ENCODE measurements around the gene ZNF385A. TPM values are rescaled to one million over a fixed set of nuclear protein-coding genes. Genes with fewer than 3 reads are reported as not detected.
A peak's percentile ranks its signal among the peaks of the same experiment; 100 is the strongest.

Gene ZNF385A
- total and polyA plus RNA-seq, 9 of the 15 experiments (the other 6 are each of a cell fraction or from before 2014, with no cell fraction given), result 1.0 to 111 (median 7.7) TPM

DNA sequence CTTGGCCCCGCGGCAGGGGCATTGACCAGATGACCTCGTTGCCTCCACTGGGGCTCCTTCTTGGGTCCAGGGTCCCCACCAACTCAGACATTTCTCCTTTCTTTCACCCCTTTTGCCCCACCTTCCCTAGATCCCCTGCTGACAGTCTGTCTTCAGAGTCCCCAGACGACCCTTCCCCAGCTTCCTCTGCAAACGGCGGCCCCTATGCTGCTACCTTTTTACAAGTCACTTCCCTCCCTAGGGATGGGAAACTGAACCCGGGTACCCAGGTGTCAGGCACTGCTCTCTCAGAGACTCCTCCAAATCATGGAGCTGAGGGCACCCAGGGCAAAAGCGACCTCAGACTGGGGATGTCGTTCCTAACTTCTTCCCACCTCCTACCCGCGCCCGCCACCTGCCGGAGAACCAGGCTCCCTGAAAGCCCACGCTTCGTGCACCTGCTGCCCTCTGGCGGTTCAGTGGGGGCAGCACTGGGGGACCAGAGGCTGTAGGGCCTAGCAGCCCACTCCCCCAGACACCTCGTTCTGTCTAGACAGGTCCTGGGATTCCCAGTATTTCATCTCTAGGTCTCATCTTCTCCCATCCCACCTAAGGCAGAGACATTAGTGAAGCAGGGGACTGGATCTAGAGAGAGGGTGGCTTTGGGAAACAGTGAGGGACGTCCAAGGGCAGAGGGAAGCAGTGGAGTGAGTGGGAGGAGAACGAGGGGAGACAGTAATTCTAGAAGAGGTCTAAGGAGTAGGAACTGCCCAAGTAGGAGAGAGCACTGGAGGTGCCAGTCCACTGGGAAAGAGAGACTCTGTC lies 4.9 kb downstream of the ZNF385A start (continued):
- TF ChIP-seq, protein P1, sequence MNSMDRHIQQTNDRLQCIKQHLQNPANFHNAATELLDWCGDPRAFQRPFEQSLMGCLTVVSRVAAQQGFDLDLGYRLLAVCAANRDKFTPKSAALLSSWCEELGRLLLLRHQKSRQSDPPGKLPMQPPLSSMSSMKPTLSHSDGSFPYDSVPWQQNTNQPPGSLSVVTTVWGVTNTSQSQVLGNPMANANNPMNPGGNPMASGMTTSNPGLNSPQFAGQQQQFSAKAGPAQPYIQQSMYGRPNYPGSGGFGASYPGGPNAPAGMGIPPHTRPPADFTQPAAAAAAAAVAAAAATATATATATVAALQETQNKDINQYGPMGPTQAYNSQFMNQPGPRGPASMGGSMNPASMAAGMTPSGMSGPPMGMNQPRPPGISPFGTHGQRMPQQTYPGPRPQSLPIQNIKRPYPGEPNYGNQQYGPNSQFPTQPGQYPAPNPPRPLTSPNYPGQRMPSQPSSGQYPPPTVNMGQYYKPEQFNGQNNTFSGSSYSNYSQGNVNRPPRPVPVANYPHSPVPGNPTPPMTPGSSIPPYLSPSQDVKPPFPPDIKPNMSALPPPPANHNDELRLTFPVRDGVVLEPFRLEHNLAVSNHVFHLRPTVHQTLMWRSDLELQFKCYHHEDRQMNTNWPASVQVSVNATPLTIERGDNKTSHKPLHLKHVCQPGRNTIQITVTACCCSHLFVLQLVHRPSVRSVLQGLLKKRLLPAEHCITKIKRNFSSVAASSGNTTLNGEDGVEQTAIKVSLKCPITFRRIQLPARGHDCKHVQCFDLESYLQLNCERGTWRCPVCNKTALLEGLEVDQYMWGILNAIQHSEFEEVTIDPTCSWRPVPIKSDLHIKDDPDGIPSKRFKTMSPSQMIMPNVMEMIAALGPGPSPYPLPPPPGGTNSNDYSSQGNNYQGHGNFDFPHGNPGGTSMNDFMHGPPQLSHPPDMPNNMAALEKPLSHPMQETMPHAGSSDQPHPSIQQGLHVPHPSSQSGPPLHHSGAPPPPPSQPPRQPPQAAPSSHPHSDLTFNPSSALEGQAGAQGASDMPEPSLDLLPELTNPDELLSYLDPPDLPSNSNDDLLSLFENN (IDR thresholded peaks at IDR 0.05; ENCODE audit: low read depth in 2 of 2, low read length in 2 of 2), result 0 out of 4 replicates have a peak, but pooled peaks of 1 of the 2 experiments have one; percentile 53
- no peak for TF ChIP-seq ZNF217 (CRISPR knock-in tag; IDR thresholded peaks at IDR 0.05)
- TF ChIP-seq ZNF77 (CRISPR knock-in tag; IDR thresholded peaks at IDR 0.05), result no peak
- TF ChIP-seq, protein P2, sequence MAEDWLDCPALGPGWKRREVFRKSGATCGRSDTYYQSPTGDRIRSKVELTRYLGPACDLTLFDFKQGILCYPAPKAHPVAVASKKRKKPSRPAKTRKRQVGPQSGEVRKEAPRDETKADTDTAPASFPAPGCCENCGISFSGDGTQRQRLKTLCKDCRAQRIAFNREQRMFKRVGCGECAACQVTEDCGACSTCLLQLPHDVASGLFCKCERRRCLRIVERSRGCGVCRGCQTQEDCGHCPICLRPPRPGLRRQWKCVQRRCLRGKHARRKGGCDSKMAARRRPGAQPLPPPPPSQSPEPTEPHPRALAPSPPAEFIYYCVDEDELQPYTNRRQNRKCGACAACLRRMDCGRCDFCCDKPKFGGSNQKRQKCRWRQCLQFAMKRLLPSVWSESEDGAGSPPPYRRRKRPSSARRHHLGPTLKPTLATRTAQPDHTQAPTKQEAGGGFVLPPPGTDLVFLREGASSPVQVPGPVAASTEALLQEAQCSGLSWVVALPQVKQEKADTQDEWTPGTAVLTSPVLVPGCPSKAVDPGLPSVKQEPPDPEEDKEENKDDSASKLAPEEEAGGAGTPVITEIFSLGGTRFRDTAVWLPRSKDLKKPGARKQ (CRISPR knock-in tag; IDR thresholded peaks at IDR 0.05), result no peak
- TF ChIP-seq RHOXF2B (CRISPR knock-in tag; conservative IDR thresholded peaks at IDR 0.05), result no peak
- no peak for TF ChIP-seq RUNX1 (IDR thresholded peaks at IDR 0.05; ENCODE audit: low read depth)
- no peak for TF ChIP-seq GTF2F1 (IDR thresholded peaks at IDR 0.05; ENCODE audit: low read depth, low read length)
- no peak for TF ChIP-seq HMG20B (CRISPR knock-in tag; IDR thresholded peaks at IDR 0.05)
- TF ChIP-seq, protein P3, sequence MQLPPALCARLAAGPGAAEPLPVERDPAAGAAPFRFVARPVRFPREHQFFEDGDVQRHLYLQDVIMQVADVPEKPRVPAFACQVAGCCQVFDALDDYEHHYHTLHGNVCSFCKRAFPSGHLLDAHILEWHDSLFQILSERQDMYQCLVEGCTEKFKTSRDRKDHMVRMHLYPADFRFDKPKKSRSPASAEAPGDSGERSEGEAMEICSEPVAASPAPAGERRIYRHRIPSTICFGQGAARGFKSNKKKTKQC (CRISPR knock-in tag; IDR thresholded peaks at IDR 0.05), result no peak
- peak; percentile 98 for TF ChIP-seq XRCC5 (IDR thresholded peaks at IDR 0.05; ENCODE audit: low read depth, low read length)
- no peak for TF ChIP-seq NUFIP1 (IDR thresholded peaks at IDR 0.05; ENCODE audit: partially characterized antibody)
- TF ChIP-seq MTA3 (IDR thresholded peaks at IDR 0.05; ENCODE audit: borderline replicate concordance), result peak; percentile 64
- no peak for TF ChIP-seq KLF1 (tag; IDR thresholded peaks at IDR 0.05)
- TF ChIP-seq KDM2B (CRISPR knock-in tag; IDR thresholded peaks at IDR 0.05), result no peak
- TF ChIP-seq FOXK1 (CRISPR knock-in tag; IDR thresholded peaks at IDR 0.05; ENCODE audit: borderline replicate concordance), result 0 out of 2 replicates have a peak, but pooled peaks have one; percentile 6
- TF ChIP-seq, protein P4, sequence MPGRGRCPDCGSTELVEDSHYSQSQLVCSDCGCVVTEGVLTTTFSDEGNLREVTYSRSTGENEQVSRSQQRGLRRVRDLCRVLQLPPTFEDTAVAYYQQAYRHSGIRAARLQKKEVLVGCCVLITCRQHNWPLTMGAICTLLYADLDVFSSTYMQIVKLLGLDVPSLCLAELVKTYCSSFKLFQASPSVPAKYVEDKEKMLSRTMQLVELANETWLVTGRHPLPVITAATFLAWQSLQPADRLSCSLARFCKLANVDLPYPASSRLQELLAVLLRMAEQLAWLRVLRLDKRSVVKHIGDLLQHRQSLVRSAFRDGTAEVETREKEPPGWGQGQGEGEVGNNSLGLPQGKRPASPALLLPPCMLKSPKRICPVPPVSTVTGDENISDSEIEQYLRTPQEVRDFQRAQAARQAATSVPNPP (IDR thresholded peaks at IDR 0.05; ENCODE audit: borderline replicate concordance, insufficient read depth, insufficient read length), result no peak
- TF ChIP-seq PRMT5 (CRISPR knock-in tag; IDR thresholded peaks at IDR 0.05), result no peak
- TF ChIP-seq, protein P5, sequence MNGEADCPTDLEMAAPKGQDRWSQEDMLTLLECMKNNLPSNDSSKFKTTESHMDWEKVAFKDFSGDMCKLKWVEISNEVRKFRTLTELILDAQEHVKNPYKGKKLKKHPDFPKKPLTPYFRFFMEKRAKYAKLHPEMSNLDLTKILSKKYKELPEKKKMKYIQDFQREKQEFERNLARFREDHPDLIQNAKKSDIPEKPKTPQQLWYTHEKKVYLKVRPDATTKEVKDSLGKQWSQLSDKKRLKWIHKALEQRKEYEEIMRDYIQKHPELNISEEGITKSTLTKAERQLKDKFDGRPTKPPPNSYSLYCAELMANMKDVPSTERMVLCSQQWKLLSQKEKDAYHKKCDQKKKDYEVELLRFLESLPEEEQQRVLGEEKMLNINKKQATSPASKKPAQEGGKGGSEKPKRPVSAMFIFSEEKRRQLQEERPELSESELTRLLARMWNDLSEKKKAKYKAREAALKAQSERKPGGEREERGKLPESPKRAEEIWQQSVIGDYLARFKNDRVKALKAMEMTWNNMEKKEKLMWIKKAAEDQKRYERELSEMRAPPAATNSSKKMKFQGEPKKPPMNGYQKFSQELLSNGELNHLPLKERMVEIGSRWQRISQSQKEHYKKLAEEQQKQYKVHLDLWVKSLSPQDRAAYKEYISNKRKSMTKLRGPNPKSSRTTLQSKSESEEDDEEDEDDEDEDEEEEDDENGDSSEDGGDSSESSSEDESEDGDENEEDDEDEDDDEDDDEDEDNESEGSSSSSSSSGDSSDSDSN (IDR thresholded peaks at IDR 0.05; ENCODE audit: borderline replicate concordance in 1 of 2, low read depth in 2 of 2, low read length in 2 of 2), result peak in 1 of 2 experiments; percentile 77; a peak in 1 of 4 replicates
